ENCODE data around the gene SRRM3.
A peak's percentile ranks its signal among the peaks of the same experiment; 100 is the strongest.
"Not testable (repeated sequence)": the region's sequence is repeated elsewhere in the genome, so short reads cannot be mapped to it uniquely, and the experiment has no call there.

Gene SRRM3

DNA sequence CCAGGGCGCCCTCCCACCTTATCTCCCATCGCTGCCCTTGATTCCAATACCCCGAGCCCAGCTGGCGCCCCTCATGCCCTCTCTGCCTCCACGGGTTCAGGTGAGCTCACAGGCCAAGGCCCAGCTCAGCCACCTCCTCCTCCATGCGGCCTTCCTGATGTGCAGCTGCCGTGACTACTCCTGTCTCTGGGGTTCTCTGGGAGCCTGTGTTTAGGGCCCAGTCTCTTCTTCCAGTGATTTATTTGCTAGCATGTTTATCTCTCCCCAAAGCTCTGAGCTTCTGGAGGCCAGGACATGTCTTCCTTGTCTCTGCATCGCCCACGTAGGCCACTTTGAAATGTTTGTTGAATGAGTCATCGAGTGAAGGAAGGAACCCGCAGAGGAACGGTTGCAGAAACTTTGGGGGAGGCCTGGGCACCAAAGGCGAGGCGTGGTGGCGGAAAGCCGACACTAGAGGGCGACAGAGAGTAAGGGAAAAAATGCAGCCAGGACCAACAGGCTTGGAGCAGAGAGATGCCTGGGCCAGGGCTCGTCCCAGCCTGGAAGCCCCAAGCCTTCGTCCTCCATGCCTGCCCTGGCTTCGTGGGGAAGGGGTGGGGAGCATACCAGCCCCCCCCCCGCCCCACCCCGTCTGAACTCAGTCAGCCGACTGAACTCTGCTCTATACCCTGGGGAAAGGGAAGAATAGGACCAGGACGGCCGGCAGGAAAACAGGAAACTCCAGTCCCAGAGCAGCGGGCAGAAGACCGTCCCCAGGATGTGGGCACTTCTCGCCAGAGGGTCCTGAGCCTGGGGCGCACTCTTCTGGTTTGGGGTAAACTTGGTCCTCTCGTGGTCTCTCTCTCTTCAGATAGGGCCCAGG is 89.9 kb downstream of the SRRM3 start:
- DNase-seq (ENCODE audit: low spot score) = peak; percentile 99

DNA sequence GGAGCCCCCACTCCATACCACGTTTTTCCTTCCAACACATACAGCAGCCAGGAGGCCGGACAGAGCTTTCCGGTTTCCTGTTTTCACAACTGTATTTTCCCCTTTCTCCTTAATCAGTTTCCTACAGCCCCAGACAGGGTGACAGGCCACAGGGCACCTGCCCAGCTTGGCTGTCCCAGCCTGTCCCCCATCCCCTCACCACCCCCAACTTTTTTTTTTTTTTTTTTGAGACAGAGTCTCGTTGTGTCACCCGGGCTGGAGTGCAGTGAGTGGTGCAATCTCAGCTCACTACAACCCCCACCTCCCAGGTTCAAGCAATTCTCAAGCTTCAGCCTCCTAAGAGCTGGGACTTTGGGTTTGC is 90.5 kb downstream of the SRRM3 start:
- no peak for DNase-seq (ENCODE audit: low spot score)

DNA sequence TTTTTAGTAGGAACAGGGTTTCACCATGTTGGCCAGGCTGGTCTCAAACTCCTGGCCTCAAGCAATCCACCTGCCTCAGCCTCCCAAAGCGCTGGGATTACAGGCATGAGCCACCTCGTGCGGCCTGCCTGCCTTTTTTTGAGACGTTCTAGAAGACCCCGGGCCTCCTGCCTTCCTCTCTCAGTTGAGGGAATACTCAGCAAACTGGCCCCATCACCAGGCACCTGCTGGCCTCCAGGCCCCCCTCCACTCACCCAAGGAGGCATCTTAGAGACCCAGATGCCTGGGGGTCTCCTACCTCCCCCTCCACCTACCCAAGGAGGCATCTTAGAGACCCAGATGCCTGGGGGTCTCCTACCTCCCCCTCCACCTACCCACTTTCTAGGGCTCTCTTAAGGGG is 91.2 kb downstream of the SRRM3 start:
- not testable (repeated sequence) for DNase-seq (ENCODE audit: low spot score)

DNA sequence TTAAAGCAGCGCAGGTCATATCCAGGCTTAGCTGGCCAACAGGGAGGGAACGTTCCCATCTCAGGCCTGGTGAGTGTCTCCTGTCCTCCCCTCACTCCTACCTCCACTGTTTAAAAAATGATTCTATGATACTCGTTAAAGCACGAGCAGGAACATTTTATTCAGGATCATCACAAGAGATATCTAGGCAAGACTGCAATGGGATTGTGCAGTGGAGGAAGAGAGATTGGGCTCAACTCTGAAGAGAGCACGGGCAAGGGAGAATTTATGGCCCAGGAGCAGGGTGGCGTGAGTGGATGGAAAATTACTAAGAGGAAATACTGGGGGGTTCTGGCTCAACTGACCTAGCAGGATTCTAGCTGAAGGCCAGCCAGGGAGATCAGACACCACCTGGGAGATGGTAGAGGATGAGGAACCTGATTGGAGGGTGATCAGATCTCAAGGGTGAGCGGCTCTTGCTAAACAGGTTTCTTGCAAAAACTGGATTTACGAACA is 91.8 kb downstream of the SRRM3 start:
- DNase-seq (ENCODE audit: low spot score) = peak; percentile 28

DNA sequence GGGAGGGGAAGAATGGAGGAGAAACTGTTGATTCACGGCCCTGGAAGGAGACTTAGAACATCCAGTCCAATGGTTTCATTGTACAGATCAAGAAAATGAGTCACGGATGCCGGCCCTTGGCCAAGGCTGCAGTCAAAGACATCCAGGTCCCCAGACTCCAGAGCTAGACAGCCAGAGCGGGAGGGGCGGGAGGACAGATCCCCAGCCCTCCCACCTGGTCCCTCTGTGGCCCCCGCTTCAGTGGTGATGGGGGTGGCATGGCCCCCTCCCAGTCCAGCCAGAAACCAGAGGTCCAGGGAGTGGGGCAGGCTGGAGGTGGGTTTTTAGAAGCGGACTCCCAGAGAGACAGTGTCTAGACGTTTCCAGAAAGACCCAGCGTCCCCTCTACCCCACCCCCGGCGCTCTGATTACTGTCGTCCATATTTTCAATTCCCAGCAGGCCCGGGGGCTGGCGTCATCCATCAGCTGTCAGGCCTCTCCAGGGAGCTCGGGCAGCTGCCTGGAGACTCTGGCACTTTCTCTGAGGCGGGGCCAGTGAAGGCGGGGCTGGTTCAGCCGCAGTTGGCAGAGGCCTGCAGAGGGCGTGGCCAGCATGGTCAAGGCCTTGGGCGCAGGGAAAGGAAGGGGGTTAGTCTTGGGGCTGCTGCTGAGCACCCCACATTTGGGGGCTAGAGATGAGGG is 92.8 kb downstream of the SRRM3 start:
- DNase-seq (ENCODE audit: low spot score) = peak; percentile 94

DNA sequence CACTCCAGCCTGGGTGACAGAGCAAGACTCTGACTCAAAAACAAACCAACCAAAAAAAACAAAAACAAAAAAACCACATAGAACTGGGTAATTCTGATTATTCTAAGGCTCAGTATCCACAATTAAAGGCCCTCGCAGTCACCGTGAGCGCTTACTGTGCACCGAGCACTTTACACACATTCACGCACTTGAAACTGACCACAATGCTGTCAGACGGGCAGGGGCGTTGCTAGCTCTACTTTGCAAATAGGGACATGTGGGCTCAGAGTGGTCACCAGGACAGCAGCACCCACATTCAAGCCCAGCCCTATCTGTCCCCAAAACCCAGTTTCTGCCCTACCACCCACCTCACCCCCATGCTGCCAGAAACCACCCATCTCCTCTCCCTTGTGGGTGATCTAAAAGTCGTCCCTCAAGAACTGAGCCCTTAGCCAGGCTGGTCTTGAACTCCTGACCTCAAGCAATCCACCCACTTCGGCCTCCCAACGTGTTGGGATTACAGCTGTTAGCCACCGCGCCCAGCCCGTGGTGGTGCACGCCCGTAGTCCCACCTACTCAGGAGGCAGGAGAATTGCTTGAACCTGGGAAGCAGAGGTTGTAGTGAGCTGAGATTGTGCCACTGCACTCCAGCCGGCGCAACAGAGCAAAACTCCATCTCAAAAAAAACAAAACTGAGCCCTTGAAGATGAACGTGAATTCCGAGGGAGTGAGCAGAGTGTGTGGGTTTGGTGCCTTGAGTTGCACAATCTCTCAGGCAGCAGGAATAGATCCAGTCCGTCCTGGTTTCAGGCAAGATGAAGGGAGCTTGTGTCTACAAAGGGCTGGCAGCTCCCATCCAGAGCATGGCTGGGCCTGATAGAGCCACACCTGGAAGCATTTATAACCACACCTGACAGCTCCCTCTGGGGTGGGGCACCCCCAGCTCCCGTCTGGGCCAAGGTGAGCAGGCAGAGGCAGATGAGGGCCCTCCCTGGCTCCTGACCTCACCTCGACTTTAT is 95.3 kb downstream of the SRRM3 start:
- peak; percentile 20 for DNase-seq (ENCODE audit: low spot score)

DNA sequence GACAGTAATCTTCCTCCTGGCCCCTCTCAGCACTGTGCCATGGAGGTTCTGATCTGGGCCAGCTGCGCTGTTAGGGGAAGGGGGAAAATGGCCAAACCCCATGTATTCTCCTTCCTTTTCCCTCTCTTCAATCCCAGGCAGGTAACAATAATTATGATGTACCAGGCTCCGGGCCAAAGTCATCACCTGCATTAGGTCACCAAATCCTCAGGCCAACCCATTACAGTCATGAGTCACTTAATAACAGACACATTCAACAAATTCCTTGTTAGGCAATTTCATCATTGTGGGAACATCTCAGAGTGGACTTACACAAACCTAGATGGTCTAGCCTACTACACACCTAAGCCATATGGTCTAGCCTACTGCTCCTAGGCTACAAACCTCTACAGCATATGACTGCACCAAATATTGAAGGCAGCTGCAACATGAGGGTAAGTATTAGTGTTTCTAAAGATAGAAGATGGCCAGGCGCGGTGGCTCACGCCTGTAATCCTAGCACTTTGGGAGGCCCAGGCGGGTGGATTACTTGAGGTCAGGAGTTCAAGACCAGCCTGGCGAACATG is 98.6 kb downstream of the SRRM3 start:
- peak; percentile 95 for DNase-seq (ENCODE audit: low spot score)

DNA sequence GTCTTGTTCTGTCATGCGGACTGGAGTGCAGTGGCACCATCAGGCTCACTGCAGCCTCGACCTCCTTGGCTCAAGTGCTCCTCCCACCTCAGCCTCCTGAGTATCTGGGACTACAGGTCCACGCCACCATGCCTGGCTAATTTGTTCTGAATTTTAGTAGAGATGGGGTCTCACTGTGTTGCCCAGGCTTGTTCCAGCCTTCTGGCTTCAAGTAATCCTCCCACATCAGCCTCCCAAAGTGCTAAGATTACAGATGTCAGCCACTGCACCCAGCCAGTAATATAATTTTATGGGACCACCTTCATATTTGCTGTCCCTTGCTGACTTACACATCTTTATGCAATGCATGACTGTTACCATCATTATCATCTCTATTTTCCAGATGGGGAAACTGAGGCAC is 99.3 kb downstream of the SRRM3 start:
- no peak for DNase-seq (ENCODE audit: low spot score)

DNA sequence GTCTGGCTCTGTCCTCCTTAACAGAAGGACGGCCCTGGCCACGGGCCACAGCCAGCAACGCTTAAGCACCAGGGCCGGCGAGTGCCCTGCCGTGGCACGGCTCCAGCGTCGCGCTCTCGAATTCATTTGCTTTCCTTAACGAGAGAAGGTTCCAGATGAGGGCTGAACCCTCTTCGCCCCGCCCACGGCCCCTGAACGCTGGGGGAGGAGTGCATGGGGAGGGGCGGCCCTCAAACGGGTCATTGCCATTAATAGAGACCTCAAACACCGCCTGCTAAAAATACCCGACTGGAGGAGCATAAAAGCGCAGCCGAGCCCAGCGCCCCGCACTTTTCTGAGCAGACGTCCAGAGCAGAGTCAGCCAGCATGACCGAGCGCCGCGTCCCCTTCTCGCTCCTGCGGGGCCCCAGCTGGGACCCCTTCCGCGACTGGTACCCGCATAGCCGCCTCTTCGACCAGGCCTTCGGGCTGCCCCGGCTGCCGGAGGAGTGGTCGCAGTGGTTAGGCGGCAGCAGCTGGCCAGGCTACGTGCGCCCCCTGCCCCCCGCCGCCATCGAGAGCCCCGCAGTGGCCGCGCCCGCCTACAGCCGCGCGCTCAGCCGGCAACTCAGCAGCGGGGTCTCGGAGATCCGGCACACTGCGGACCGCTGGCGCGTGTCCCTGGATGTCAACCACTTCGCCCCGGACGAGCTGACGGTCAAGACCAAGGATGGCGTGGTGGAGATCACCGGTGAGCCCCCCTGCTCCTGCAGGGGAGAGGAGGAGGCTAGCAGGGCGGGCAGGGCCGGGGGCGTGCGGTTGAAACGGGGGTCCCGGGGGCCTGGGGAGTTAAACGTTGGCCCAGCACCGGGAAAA is 100.9 kb downstream of the SRRM3 start, which contains the start of gene HSPB1:
Gene HSPB1, plus strand, starts transcription at position 327 of the 855 bp plus-strand sequence. Its CDS starts 40 bp downstream, at position 367.
- peak; percentile 92 for DNase-seq (ENCODE audit: low spot score)

DNA sequence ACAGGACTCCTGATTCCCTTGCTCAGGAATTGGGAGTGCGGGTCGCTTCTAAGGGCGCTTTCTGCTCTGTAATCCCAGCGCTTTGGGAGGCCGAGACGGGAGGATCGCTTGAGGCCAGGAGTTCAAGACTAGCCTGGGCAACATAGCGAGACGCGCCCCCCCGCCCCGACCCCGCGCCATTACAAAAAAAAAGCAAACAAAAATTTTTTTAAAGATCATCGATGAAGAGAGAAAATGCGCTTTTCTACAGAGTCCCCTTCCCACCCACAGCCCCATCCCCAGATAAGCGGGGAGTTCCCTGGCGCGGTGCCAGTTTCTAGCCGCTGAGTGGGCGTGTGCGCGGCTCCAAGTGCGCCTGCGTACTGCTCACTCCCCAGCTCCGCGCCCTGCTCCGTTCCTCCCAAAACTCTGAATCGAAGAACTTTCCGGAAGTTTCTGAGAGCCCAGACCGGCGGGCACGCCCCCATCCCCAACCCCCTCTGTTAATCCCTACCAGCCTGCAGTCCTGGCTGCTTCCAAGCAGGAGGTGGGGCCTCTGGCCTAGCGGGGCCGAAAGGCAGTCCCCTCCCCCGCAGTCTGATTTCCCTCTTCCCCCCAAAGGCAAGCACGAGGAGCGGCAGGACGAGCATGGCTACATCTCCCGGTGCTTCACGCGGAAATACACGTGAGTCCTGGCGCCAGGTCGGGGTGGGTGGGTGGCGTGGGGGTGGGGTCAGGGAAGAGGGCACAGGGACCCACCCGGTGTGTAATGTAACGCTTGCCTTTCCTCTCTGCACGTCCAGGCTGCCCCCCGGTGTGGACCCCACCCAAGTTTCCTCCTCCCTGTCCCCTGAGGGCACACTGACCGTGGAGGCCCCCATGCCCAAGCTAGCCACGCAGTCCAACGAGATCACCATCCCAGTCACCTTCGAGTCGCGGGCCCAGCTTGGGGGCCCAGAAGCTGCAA is 101.8 kb downstream of the SRRM3 start:
- DNase-seq (ENCODE audit: low spot score) = peak; percentile 94

DNA sequence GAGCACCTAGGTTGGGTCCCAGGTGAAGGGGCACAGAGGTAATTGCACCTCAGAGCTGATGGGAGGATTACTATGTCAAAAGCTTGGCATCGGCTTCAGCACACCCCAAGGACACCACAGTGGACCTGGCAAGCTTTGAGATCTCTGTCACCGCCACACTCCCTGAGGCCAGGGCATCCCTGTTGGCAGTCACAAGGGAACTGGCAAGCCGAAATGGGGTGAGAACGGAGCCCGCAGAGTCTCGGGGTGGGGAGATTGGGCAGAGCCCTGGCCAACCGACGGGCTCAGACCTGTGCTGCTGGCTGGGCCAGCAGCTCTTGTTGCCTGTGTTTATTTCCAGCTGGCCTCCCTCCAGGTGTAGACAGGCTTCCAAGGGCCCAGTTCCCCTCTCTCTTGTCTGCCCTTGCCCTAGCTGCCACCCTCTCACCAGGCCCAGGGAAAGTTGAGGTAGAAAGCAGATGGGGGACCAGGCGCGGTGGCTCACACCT is 103.2 kb downstream of the SRRM3 start:
- no peak for DNase-seq (ENCODE audit: low spot score)

DNA sequence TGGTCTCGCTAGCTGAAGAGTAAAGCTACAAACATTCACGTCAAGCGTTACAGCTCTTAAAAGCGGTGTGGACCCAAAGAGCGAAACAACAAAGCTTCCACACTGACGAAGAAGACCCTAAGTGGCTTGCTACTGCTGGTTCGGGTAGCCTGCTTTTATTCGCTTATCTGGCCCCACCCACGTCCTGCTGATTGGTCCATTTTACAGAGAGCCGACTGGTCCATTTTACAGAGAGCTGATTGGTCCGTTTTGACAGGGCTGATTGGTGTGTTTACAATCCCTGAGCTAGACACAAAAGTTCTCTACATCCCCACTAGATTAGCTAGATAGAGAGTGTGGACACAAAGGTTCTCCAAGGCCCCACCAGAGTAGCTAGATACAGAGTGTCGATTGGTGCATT is 107.2 kb downstream of the SRRM3 start:
- DNase-seq (ENCODE audit: low spot score) = not testable (repeated sequence)

DNA sequence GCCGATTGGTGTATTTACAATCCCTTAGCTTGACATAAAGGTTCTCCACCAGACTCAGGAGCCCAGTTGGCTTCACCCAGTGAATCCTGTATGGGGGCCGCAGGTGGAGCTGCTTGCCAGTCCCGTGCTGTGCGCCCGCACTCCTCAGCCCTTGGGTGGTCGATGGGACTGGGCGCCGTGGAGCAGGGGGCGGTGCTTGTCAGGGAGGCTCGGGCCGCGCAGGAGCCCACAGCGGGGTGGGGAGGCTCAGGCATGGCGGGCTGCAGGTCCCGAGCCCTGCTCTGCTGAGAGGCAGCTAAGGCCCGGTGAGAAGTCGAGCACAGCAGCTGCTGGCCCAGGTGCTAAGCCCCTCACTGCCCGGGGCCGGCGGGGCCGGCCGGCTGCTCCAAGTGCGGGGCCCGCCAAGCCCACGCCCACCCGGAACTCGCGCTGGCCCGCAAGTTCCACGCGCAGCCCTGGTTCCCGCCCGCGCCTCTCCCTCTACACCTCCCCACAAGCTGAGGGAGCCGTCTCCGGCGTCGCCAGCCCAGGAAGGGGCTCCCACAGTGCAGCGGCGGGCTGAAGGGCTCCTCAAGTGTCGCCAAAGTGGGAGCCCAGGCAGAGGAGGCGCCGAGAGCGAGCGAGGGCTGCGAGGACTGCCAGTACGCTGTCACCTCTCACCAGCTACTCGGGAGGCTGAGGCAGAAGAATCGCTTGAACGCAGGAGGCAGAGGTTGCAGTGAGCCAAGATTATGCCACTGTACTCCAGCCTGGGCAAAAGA is 107.8 kb downstream of the SRRM3 start:
- DNase-seq (ENCODE audit: low spot score) = not testable (repeated sequence)

DNA sequence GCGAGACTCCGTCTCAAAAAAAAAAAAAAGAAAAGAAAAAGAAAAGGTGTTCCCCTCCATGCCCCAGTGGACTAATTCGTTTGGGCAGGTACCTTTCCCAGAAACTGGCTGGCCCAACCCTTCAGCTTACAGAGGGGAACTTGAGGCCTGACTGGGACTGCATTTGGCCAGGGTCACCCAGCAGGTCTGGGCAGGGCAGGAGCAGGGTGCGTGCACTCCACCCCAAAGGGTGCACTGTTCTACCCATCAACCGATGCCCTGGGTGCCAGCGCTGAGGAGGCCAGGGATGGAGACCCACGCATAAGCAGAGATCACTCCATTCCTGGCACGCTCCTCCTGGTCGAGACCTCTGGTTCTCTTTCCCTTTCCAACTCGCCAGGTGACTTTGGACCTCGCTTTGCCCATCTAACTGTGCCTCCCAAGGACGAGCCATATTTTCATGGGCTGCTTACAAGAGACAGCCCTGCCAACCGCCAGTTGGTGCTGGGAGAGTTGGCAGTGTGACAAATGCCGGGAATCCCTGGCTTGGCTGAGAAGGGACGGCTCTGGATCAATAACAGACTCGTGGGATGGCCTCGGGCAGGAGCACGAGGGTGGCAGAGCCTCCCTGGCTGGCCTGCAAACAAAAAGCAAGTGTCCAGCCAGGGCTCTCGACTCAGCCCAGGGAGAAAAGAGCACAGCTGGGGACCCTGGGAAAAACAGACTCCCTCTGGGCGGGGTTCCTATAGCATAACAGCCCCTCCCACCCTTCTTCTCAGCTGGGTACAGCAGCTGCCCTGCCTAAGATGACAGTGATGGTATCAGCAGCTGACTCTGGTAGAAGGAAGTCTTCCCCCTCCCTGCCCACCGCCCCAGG is 108.6 kb downstream of the SRRM3 start:
- DNase-seq (ENCODE audit: low spot score) = no peak

DNA sequence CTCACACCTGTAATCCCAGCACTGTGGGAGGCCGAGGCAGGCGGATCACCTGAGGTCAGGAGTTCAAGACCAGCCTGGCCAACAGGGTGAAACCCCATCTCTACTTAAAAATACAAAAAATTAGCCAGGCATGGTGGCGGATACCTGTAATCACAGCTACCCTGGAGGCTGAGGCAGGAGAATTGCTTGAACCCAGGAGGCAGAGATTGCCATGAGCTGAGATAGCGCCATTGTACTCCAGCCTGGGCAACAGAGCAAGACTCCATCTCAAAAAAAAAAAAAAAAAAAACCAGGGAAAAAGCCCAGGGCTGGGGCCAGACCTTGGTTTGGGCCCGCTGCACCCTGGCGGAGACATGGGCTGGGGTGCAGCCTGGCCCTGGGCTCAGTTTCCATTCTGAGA is 110.1 kb downstream of the SRRM3 start:
- not testable (repeated sequence) for DNase-seq (ENCODE audit: low spot score)

DNA sequence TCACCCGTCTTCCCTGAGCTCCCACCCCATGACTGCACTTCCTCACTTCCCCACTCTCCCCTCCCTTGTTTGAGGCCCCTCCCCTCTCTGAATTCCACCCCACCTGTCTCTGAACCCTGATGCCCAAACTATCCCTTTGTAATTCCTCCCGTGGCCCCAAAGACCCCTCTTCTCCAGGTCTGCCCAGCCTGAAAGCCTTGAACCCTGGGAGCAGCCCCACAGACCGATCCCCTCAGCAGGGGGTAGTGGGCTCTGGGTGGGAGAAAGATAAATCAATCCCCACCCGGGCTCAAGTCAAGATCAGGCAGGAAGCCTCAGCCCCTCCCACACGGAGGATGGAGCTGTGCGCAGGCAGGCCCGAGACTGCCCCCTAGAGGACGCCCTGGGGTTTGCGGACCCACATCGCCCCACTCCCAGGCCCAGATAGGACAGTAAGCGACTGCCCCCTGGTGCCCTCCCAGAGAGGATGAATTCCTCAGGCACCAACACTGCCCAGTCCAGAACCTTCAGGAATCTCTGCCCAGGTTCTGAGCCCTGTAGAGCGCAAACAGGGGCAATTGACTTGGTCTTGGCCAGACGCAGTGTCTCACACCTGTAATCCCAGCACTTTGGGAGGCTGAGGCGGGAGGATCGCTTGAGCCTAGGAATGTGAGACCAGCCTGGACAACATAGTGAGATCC is 112.5 kb downstream of the SRRM3 start:
- DNase-seq (ENCODE audit: low spot score) = peak; percentile 93

DNA sequence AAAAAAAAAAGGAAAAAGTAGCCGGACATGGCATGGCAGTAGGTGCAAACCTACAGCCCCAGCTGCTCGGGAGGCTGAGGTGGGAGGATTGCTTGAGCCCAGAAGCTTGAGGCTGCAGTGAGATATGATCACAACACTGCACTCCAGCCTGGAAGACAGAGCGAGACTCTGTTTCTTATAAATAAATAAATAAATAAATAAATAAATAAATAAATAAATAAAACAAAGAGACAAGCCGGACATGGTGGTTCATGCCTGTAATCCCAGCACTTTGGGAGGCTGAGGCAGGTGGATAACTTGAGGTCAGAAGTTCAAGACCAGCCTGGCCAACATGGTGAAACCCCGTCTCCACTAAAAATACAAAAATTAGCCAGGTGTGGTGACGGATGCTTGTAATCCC is 113.0 kb downstream of the SRRM3 start:
- not testable (repeated sequence) for DNase-seq (ENCODE audit: low spot score)

Data from kidney tubule cell (primary cell).